ENCODE measurements around the gene TEX264.

The TEX264 gene

GRCh38 chr3:51698209-51698608 lies 27.2 kb downstream of the TEX264 start:
- DNase-seq (ENCODE audit: low read depth in 2 of 2): no peak

DNA sequence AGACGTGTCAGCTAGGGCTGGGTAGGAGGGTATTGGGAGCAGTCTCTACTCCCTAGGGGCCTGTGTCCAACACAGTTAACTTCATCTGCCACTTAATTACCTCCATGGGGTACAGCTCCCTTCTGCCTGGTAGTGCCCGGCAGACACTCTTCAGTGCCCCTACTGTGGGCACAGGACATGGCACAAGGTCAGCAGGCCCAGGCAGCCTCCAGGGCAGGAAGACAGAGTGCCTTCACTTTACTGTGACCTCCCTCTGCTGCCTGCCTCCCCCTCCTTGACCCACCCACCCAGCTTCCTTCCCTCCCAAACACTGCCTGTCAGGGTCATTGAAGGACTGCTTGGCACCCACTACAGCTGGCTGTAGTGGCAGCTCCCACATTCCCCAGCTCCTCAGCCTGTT lies 29.4 kb downstream of the TEX264 start:
- no peak for DNase-seq (ENCODE audit: low read depth in 2 of 2)

- no peak for DNase-seq (ENCODE audit: low read depth in 2 of 2)
Measured at GRCh38 chr3:51702156-51702555, 31.1 kb downstream of the TEX264 start.

DNA sequence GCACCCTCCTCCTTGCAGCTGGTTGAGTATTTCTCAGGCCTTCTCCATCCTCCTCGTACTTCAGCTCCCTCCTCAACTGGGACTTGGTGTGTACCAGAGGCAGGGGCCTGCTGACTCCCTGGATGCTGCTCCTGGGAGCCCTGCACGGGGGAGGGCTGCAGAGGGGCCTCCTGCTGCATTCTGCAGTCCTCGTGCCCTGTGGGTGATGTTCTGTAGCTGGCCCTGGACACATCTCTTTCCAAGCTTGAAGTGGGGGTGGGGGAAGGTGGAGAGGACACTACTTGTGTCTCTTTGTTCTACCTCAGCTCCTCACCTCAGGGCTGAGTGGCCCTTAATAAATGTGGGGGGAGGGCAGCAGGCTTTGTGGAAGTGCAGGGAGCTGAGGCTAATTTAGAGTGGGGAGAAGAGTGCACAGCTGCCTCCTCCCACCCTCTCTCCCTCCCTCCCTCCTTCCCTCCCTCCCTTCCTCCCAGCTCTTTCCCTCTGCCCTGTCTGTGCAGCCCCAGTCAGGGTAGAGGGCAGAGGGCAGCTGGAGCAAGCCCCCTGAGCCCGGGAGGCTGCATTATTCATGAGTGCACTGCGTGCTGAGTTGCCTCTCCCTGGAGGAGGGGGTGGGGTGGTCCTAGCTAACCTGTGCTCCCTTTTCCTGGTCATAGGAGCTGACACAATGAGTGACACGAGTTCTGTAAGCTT lies 32.2 kb downstream of the TEX264 start:
- no peak for DNase-seq (ENCODE audit: low read depth in 2 of 2)

- no peak for DNase-seq (ENCODE audit: low read depth in 2 of 2)
Measured at GRCh38 chr3:51703761-51704510, 32.9 kb downstream of the TEX264 start.

GRCh38 chr3:51704511-51704950 lies 33.5 kb downstream of the TEX264 start:
- no peak for DNase-seq (ENCODE audit: low read depth in 2 of 2)

- DNase-seq (ENCODE audit: low read depth in 2 of 2): no peak
Measured at GRCh38 chr3:51705276-51706020, 34.4 kb downstream of the TEX264 start.

GRCh38 chr3:51706021-51706485 lies 35.0 kb downstream of the TEX264 start:
- no peak for DNase-seq (ENCODE audit: low read depth in 2 of 2)

- DNase-seq (ENCODE audit: low read depth in 2 of 2): no peak
Measured at GRCh38 chr3:51706788-51707731, 36.0 kb downstream of the TEX264 start, which contains the start of gene GRM2. TSS of gene GRM2 (plus strand) at chr3:51707068. CDS start at chr3:51708984, 1,916 bp downstream.

GRCh38 chr3:51708216-51708845 lies 37.3 kb downstream of the TEX264 start:
- no peak for DNase-seq (ENCODE audit: low read depth in 2 of 2)

GRCh38 chr3:51709004-51709420 lies 38.0 kb downstream of the TEX264 start:
- no peak for DNase-seq (ENCODE audit: low read depth in 2 of 2)

DNA sequence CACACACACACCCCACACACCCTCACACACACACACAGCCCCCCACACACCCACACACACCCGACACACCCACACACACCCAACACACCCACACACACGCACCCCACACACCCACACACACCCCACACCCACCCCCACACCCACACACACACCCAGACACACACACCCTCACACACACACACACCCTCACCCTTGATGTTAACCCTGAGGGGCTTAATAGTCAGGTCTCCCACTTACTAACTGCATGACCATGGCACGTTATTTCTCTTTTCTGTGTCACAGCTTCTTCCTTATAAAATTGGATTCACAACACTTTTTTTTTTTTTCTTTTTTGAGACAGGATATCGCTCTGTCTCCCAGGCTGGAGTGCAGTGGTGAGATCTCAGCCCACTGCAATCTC lies 38.6 kb downstream of the TEX264 start:
- DNase-seq (ENCODE audit: low read depth in 2 of 2): no peak

- no peak for DNase-seq (ENCODE audit: low read depth in 2 of 2)
Measured at GRCh38 chr3:51710631-51711351, 39.7 kb downstream of the TEX264 start.

DNA sequence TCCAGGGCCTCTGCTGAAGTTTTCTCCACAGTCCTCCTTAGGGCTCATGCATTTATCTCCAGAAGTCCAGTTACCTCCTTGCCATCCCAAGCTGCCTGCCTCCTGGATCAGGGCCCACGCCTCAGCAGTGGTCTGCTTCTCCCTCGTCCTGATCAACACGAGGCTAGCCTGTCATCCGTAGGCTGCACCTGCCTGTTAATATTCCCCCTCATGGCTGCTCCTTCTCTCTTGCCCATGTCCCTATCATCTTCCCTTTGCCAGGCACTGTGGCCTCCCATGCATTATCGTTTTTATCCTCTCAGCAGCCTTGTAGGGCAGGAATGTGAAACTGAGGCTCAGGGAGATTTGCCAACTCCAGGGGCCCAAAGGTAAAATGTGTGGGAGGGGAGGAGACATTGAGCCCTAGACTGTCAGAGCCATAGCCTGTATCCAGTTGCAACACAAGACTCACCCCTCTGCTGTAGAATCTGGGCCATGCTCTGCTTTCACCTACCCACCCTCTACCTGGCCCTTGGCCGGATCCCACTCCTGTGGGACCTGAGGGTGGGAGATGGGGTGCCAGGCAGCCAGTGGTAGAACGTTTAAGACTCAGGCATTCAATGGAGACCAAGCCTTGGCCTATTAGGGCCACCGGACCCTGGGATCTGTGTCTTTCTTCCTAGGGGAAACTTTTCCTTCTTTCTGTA lies 40.4 kb downstream of the TEX264 start:
- DNase-seq (ENCODE audit: low read depth in 2 of 2): no peak

- no peak for DNase-seq (ENCODE audit: low read depth in 2 of 2)
Measured at GRCh38 chr3:51712038-51712420, 41.0 kb downstream of the TEX264 start.

- DNase-seq (ENCODE audit: low read depth in 2 of 2): no peak
Measured at GRCh38 chr3:51712511-51712931, 41.5 kb downstream of the TEX264 start.

GRCh38 chr3:51712963-51713362 lies 41.9 kb downstream of the TEX264 start:
- no peak for DNase-seq (ENCODE audit: low read depth in 2 of 2)

DNA sequence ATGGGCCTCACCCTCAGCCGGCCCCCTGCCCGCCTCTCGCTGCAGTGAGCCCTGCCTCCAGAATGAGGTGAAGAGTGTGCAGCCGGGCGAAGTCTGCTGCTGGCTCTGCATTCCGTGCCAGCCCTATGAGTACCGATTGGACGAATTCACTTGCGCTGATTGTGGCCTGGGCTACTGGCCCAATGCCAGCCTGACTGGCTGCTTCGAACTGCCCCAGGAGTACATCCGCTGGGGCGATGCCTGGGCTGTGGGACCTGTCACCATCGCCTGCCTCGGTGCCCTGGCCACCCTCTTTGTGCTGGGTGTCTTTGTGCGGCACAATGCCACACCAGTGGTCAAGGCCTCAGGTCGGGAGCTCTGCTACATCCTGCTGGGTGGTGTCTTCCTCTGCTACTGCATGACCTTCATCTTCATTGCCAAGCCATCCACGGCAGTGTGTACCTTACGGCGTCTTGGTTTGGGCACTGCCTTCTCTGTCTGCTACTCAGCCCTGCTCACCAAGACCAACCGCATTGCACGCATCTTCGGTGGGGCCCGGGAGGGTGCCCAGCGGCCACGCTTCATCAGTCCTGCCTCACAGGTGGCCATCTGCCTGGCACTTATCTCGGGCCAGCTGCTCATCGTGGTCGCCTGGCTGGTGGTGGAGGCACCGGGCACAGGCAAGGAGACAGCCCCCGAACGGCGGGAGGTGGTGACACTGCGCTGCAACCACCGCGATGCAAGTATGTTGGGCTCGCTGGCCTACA lies 44.4 kb downstream of the TEX264 start:
- DNase-seq (ENCODE audit: low read depth in 2 of 2): no peak

DNA sequence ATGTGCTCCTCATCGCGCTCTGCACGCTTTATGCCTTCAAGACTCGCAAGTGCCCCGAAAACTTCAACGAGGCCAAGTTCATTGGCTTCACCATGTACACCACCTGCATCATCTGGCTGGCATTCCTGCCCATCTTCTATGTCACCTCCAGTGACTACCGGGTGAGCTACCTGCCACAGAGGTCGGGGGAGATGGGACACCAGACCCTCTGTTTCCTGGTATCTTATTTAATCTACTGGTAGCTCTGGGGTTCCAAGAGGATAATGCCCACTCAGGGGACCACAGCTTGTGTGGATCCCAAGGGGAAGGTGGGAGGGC lies 44.9 kb downstream of the TEX264 start:
- DNase-seq (ENCODE audit: low read depth in 2 of 2): no peak

All from activated CD4-positive, alpha-beta T cell treated with anti-CD3 and anti-CD28 coated beads for 24 hours (primary cell).